ENCODE measurements around the gene ZIC2.

Gene ZIC2

DNA sequence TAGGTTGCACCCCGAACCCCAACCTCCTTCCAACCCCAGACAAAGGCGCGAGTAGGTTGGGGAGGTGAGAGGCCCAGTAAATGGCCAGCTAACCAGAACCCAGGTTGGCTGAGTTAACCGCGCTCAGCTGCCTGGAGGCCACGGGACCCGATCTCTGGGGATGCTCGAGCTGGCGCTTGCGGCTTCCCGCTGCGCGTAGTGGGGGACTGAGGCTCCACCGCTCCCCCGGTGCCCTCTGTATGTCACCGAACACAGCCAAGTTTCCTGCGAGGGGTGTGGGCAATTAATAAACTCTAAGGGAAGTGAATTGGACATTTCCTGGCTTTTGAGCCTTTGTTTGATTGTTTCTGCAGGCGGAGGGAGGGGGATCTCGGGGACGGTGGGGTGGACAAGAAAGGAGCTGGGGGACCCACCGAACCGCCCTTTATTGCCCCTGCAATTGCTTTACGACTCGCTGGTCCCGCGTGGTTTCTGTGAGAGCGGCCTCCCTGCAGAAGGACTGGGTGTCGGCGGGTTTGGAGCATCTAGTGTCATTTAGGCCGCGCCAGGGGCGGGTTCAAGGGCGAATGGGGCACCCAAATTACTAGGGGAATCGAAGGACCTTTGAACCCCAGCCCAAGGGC lies 6.5 kb upstream of the ZIC2 start (continued):
- TF ChIP-seq ZFP3 (CRISPR knock-in tag; IDR thresholded peaks at IDR 0.05): no peak
- no peak for TF ChIP-seq ZC3H10 (CRISPR knock-in tag; IDR thresholded peaks at IDR 0.05)
- TF ChIP-seq ZNF70 (CRISPR knock-in tag; IDR thresholded peaks at IDR 0.05): no peak
- no peak for TF ChIP-seq CSDC2 (CRISPR knock-in tag; IDR thresholded peaks at IDR 0.05)
- no peak for TF ChIP-seq OSR1 (CRISPR knock-in tag; IDR thresholded peaks at IDR 0.05)
- TF ChIP-seq ZNF565 (CRISPR knock-in tag; conservative IDR thresholded peaks at IDR 0.05; ENCODE audit: low read depth): no peak
- TF ChIP-seq TOX (CRISPR knock-in tag; IDR thresholded peaks at IDR 0.05; ENCODE audit: borderline replicate concordance): no peak
- no peak for TF ChIP-seq ARNTL (CRISPR knock-in tag; IDR thresholded peaks at IDR 0.05; ENCODE audit: borderline replicate concordance, low read depth)
- no peak for TF ChIP-seq SNAI2 (CRISPR knock-in tag; IDR thresholded peaks at IDR 0.05)
- TF ChIP-seq TCF4 (CRISPR knock-in tag; IDR thresholded peaks at IDR 0.05; ENCODE audit: borderline replicate concordance): no peak
- no peak for TF ChIP-seq ISL1 (CRISPR knock-in tag; IDR thresholded peaks at IDR 0.05)
- no peak for TF ChIP-seq BACH2 (CRISPR knock-in tag; IDR thresholded peaks at IDR 0.05; ENCODE audit: borderline replicate concordance)

DNA sequence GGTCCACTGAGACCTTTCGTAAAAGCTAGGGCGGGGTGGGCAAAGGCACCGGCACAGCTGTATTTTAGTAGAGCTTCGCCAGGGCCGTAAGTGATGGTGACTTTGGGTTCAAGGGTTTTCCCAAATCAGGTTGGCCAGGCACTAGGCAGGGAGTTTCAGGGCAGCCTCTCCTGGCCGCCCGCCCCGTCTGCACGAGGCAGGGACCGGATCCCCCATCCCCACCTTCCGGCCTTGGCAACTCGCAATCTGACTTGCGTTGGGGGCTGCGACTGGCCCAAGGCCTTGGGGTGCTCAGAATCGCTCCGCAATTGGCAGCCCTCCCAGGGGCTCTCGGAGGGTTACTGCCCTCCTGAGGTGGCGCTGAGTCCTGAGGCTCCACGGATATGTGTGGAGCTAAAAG lies 6.0 kb upstream of the ZIC2 start:
- ATAC-seq: no peak
- TF ChIP-seq TOX (CRISPR knock-in tag; IDR thresholded peaks at IDR 0.05; ENCODE audit: borderline replicate concordance) (no peak), ZFP30 (CRISPR knock-in tag; IDR thresholded peaks at IDR 0.05) (no peak), ISL1 (CRISPR knock-in tag; IDR thresholded peaks at IDR 0.05) (no peak), PPARA (CRISPR knock-in tag; IDR thresholded peaks at IDR 0.05; ENCODE audit: borderline replicate concordance) (no peak), GLIS3 (CRISPR knock-in tag; IDR thresholded peaks at IDR 0.05) (no peak), TSHZ2 (CRISPR knock-in tag; IDR thresholded peaks at IDR 0.05) (no peak), BACH2 (CRISPR knock-in tag; IDR thresholded peaks at IDR 0.05; ENCODE audit: borderline replicate concordance) (no peak), POU6F1 (CRISPR knock-in tag; IDR thresholded peaks at IDR 0.05; ENCODE audit: borderline replicate concordance, low read depth) (no peak), RARB (CRISPR knock-in tag; IDR thresholded peaks at IDR 0.05) (no peak), ZC3H10 (CRISPR knock-in tag; IDR thresholded peaks at IDR 0.05) (no peak), ARNTL (CRISPR knock-in tag; IDR thresholded peaks at IDR 0.05; ENCODE audit: borderline replicate concordance, low read depth) (no peak), ZNF70 (CRISPR knock-in tag; IDR thresholded peaks at IDR 0.05) (no peak), ZNF8 (CRISPR knock-in tag; IDR thresholded peaks at IDR 0.05) (no peak), CSDC2 (CRISPR knock-in tag; IDR thresholded peaks at IDR 0.05) (no peak), SNAI2 (CRISPR knock-in tag; IDR thresholded peaks at IDR 0.05) (no peak)
- TF ChIP-seq, protein P1, sequence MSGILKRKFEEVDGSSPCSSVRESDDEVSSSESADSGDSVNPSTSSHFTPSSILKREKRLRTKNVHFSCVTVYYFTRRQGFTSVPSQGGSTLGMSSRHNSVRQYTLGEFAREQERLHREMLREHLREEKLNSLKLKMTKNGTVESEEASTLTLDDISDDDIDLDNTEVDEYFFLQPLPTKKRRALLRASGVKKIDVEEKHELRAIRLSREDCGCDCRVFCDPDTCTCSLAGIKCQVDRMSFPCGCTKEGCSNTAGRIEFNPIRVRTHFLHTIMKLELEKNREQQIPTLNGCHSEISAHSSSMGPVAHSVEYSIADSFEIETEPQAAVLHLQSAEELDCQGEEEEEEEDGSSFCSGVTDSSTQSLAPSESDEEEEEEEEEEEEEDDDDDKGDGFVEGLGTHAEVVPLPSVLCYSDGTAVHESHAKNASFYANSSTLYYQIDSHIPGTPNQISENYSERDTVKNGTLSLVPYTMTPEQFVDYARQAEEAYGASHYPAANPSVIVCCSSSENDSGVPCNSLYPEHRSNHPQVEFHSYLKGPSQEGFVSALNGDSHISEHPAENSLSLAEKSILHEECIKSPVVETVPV (CRISPR knock-in tag; IDR thresholded peaks at IDR 0.05): no peak
- TF ChIP-seq, protein P2, sequence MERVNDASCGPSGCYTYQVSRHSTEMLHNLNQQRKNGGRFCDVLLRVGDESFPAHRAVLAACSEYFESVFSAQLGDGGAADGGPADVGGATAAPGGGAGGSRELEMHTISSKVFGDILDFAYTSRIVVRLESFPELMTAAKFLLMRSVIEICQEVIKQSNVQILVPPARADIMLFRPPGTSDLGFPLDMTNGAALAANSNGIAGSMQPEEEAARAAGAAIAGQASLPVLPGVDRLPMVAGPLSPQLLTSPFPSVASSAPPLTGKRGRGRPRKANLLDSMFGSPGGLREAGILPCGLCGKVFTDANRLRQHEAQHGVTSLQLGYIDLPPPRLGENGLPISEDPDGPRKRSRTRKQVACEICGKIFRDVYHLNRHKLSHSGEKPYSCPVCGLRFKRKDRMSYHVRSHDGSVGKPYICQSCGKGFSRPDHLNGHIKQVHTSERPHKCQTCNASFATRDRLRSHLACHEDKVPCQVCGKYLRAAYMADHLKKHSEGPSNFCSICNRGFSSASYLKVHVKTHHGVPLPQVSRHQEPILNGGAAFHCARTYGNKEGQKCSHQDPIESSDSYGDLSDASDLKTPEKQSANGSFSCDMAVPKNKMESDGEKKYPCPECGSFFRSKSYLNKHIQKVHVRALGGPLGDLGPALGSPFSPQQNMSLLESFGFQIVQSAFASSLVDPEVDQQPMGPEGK (CRISPR knock-in tag; IDR thresholded peaks at IDR 0.05; ENCODE audit: borderline replicate concordance): no peak
- TF ChIP-seq, protein P3, sequence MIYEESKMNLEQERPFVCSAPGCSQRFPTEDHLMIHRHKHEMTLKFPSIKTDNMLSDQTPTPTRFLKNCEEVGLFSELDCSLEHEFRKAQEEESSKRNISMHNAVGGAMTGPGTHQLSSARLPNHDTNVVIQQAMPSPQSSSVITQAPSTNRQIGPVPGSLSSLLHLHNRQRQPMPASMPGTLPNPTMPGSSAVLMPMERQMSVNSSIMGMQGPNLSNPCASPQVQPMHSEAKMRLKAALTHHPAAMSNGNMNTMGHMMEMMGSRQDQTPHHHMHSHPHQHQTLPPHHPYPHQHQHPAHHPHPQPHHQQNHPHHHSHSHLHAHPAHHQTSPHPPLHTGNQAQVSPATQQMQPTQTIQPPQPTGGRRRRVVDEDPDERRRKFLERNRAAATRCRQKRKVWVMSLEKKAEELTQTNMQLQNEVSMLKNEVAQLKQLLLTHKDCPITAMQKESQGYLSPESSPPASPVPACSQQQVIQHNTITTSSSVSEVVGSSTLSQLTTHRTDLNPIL (CRISPR knock-in tag; IDR thresholded peaks at IDR 0.05; ENCODE audit: low read depth): no peak

Measured in SK-N-SH treated with all-trans-retinoic acid at 6 μM for 48 hours (cell line).